BE2C (cell line): ENCODE data around the gene TMEM255A.

Experiments
- DNase-seq: peaks from one replicate; pipeline ENCODE4 v3.0.0-alpha.2; 2020
- H3K27me3 ChIP-seq: fragments of 250-450 bp; sonication (Bioruptor Pico); 2 replicates; pipeline ENCODE4 v1.5.1; 2020; ENCODE audit warnings: mild to moderate bottlenecking
- H3K36me3 ChIP-seq: fragments of 250-450 bp; sonication (Bioruptor Pico); 2 replicates; pipeline ENCODE4 v1.5.1; 2020; ENCODE audit warnings: mild to moderate bottlenecking
- H3K4me1 ChIP-seq: fragments of 250-450 bp; sonication (Bioruptor Pico); 2 replicates; pipeline ENCODE4 v1.5.1; 2020
- H3K4me3 ChIP-seq: 2 replicates; pipeline ENCODE4 v1.5.1; 2011; ENCODE audit warnings: low read depth, low read length
- H3K9me3 ChIP-seq: fragments of 250-450 bp; sonication (Bioruptor Pico); 2 replicates; pipeline ENCODE4 v1.5.1; 2020
- CTCF ChIP-seq: IDR thresholded peaks from 2 replicates; pipeline ENCODE4 v1.5.1; 2012; ENCODE audit warnings: mild to moderate bottlenecking, low read depth, low read length

Gene TMEM255A

GRCh38 chrX:120282697-120283096, 28.6 kb downstream of the TMEM255A start:
- Histone ChIP-seq H3K4me3 (no peak overlapping the region), H3K36me3 (no peaks in the 10 kb centered on the region), H3K9me3 (no peaks in the 10 kb centered on the region), H3K27me3 (no peaks in the 10 kb centered on the region), H3K4me1 (no peaks in the 10 kb centered on the region)
- no peak for DNase-seq
- TF ChIP-seq CTCF, result no peak

- no peaks in the 10 kb centered on the region for H3K4me1 ChIP-seq
- no peak for TF ChIP-seq CTCF
- H3K36me3 ChIP-seq, result no peaks in the 10 kb centered on the region
- no peaks in the 10 kb centered on the region for H3K9me3 ChIP-seq
- no peak overlapping the region for H3K4me3 ChIP-seq
- no peak for DNase-seq
- H3K27me3 ChIP-seq, result no peaks in the 10 kb centered on the region
Observed at GRCh38 chrX:120281761-120282160, 29.5 kb downstream of the TMEM255A start.

GRCh38 chrX:120281021-120281624, 30.1 kb downstream of the TMEM255A start:
- H3K9me3 ChIP-seq, result no peaks in the 10 kb centered on the region
- DNase-seq, result no peak
- no peaks in the 10 kb centered on the region for H3K4me1 ChIP-seq
- no peak for TF ChIP-seq CTCF
- H3K27me3 ChIP-seq, result no peaks in the 10 kb centered on the region
- H3K4me3 ChIP-seq, result no peak overlapping the region
- H3K36me3 ChIP-seq, result no peaks in the 10 kb centered on the region

- H3K4me1 ChIP-seq, result no peaks in the 10 kb centered on the region
- H3K36me3 ChIP-seq, result no peaks in the 10 kb centered on the region
- no peaks in the 10 kb centered on the region for H3K9me3 ChIP-seq
- no peak overlapping the region for H3K4me3 ChIP-seq
- H3K27me3 ChIP-seq, result no peaks in the 10 kb centered on the region
- DNase-seq, result no peak
- TF ChIP-seq CTCF, result no peak
Observed at GRCh38 chrX:120274958-120275357, 36.3 kb downstream of the TMEM255A start.

GRCh38 chrX:120274145-120274544, 37.1 kb downstream of the TMEM255A start:
- DNase-seq, result no peak
- no peaks in the 10 kb centered on the region for H3K9me3 ChIP-seq
- no peaks in the 10 kb centered on the region for H3K27me3 ChIP-seq
- H3K36me3 ChIP-seq, result no peaks in the 10 kb centered on the region
- H3K4me3 ChIP-seq, result no peak overlapping the region
- no peaks in the 10 kb centered on the region for H3K4me1 ChIP-seq
- TF ChIP-seq CTCF, result no peak

GRCh38 chrX:120271218-120271617, 40.0 kb downstream of the TMEM255A start:
- H3K4me1 ChIP-seq, result no peaks in the 10 kb centered on the region
- H3K36me3 ChIP-seq, result no peaks in the 10 kb centered on the region
- no peak for TF ChIP-seq CTCF
- no peak overlapping the region for H3K4me3 ChIP-seq
- DNase-seq, result no peak
- H3K27me3 ChIP-seq, result no peaks in the 10 kb centered on the region
- H3K9me3 ChIP-seq, result no peaks in the 10 kb centered on the region
